Diencephalon (tissue), 1 donor: ENCODE results near the gene SLC2A10. TPM values are rescaled to one million over a fixed set of nuclear protein-coding genes. Genes with fewer than 3 reads are reported as not detected.

Experiments used
- total RNA-seq: library from RNA; depleted of rRNA; stranded (reverse); fragments of >200 nt; gene quantifications from one replicate; pipeline ENCODE4 v1.2.3, GENCODE V29; 2014

SLC2A10 gene
- 8.8 TPM for total RNA-seq

DNA sequence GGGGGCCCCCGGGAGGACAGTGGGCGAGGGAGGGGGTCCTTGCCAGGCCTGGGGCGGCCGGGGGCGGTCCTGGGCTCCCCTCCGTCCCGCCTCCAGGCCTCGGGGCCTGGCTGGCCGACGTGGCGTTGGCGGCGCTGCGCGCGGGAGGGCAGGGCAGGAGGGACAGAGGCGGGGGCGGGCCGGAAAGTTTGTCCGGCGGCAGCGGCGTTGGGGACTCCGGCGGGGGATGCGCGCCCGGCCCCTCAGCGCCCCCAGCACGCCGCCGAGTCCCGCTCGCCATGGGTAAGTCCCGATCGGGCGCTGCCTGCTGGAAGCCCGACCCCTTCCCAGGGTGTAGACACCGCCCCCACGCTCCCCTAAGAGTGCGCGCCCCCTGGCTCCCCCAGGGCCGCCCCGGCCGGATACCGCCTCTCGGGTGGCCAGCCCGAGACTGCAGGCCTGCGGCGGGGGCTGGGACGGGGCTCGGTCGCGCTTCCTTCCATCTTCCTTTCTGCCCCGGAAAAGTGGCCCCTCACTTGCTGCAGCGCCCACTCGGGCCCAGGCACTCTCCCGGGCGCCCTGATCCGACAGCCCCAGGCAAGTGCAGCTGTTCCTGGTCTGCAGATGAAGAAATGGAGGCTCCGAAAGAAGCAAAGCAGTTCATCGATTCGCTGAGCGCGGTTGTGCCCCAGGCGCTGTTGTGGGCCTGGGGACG, at the start of gene SLC2A10:
Gene SLC2A10 (plus strand): TSS at position 191 of the 694 bp plus-strand sequence. CDS start 88 bp downstream, at position 279.

GRCh38 chr20:46689082-46689753, 20.2 kb upstream of the SLC2A10 start, which contains the start of gene TP53RK:
Gene TP53RK (minus strand): TSS chr20:46689444. CDS start chr20:46689414, 30 bp downstream.

Other genes with a start within 250 kb of the SLC2A10 start
- gene ZNF334, start 196.1 kb upstream of the SLC2A10 start, total RNA-seq: 16.1 TPM
- gene OCSTAMP, start 159.0 kb upstream of the SLC2A10 start, total RNA-seq: not detected
- gene SLC13A3, start 58.2 kb upstream of the SLC2A10 start, total RNA-seq: 6.9 TPM
- 32.8 TPM for gene TP53RK, start 20.2 kb upstream of the SLC2A10 start, total RNA-seq
- 3.5 TPM for gene EYA2, start 185.2 kb downstream of the SLC2A10 start, total RNA-seq